ENCODE data around the gene FANCM. TPM values are rescaled to one million over a fixed set of nuclear protein-coding genes. Genes with fewer than 3 reads are reported as not detected.
A peak's percentile ranks its signal among the peaks of the same experiment; 100 is the strongest.

The FANCM gene
- total and polyA plus RNA-seq, 9 of the 15 experiments (the other 6 are each of a cell fraction or from before 2014, with no cell fraction given) = 5.1 to 14.4 (median 6.2) TPM

DNA sequence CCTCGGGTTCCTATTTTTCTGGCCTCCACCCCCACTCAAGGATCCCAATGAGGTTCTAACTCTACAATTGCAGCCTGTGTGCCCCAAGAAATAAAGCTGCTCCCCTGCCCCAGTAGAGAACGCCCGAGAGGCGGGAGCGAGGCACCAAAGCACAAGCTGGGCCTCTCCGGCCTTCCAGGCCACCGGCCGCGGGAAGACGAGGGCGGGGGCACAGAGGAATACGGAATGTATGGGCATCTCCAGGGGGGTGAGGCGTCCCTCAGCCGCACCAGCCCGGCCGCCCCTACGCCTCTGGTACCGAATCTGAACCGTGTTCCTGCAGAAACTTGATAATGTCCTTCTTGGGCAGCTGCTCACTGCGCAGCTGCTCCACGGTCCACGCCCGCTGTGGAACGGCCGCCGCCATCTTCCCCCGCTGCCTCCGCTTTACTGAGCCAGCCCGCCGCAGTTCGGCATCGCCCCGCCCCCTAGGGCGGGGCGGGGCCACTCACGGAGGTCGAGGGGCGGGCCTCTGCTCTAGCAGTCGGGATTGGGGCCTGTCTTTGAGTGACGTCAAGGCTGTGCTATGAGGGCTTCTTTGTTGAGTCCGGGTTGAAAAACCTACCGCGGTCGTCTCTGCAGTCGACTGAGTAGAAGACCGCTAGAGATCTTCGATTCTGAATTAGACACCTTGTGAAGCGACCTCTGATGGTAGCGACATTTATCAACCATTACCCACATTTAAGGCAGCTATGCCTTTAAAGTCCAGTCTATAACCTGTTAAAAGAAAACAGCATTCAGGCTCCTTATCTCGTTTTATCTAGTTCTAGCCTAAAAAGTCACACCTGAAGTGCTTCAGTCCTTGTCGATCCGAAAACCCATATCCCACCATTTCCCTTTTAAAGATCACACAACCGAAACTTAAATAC lies 1.4 kb upstream of the FANCM start, which contains the start of gene FKBP3 (continued):
- TF ChIP-seq, protein P1, sequence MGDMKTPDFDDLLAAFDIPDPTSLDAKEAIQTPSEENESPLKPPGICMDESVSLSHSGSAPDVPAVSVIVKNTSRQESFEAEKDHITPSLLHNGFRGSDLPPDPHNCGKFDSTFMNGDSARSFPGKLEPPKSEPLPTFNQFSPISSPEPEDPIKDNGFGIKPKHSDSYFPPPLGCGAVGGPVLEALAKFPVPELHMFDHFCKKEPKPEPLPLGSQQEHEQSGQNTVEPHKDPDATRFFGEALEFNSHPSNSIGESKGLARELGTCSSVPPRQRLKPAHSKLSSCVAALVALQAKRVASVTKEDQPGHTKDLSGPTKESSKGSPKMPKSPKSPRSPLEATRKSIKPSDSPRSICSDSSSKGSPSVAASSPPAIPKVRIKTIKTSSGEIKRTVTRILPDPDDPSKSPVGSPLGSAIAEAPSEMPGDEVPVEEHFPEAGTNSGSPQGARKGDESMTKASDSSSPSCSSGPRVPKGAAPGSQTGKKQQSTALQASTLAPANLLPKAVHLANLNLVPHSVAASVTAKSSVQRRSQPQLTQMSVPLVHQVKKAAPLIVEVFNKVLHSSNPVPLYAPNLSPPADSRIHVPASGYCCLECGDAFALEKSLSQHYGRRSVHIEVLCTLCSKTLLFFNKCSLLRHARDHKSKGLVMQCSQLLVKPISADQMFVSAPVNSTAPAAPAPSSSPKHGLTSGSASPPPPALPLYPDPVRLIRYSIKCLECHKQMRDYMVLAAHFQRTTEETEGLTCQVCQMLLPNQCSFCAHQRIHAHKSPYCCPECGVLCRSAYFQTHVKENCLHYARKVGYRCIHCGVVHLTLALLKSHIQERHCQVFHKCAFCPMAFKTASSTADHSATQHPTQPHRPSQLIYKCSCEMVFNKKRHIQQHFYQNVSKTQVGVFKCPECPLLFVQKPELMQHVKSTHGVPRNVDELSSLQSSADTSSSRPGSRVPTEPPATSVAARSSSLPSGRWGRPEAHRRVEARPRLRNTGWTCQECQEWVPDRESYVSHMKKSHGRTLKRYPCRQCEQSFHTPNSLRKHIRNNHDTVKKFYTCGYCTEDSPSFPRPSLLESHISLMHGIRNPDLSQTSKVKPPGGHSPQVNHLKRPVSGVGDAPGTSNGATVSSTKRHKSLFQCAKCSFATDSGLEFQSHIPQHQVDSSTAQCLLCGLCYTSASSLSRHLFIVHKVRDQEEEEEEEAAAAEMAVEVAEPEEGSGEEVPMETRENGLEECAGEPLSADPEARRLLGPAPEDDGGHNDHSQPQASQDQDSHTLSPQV (IDR thresholded peaks at IDR 0.05) = no peak
- no peak for TF ChIP-seq PHF21A (IDR thresholded peaks at IDR 0.05; ENCODE audit: borderline replicate concordance, low read depth)
- peak; percentile 100 for TF ChIP-seq ATF7 (IDR thresholded peaks at IDR 0.05)
- TF ChIP-seq, protein P2, sequence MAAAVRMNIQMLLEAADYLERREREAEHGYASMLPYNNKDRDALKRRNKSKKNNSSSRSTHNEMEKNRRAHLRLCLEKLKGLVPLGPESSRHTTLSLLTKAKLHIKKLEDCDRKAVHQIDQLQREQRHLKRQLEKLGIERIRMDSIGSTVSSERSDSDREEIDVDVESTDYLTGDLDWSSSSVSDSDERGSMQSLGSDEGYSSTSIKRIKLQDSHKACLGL (CRISPR knock-in tag; IDR thresholded peaks at IDR 0.05; ENCODE audit: borderline replicate concordance, poor library complexity, severe bottlenecking) = no peak
- TF ChIP-seq, protein P3, sequence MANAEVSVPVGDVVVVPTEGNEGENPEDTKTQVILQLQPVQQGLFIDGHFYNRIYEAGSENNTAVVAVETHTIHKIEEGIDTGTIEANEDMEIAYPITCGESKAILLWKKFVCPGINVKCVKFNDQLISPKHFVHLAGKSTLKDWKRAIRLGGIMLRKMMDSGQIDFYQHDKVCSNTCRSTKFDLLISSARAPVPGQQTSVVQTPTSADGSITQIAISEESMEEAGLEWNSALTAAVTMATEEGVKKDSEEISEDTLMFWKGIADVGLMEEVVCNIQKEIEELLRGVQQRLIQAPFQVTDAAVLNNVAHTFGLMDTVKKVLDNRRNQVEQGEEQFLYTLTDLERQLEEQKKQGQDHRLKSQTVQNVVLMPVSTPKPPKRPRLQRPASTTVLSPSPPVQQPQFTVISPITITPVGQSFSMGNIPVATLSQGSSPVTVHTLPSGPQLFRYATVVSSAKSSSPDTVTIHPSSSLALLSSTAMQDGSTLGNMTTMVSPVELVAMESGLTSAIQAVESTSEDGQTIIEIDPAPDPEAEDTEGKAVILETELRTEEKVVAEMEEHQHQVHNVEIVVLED (CRISPR knock-in tag; IDR thresholded peaks at IDR 0.05) = no peak
- no peak for TF ChIP-seq MEF2A (IDR thresholded peaks at IDR 0.05; ENCODE audit: control insufficient read depth, low read depth, low read length)
- peak; percentile 72 for TF ChIP-seq FOS (IDR thresholded peaks at IDR 0.05; ENCODE audit: extremely low read depth, insufficient read length)
- TF ChIP-seq U2AF1 (optimal IDR thresholded peaks at IDR 0.05; ENCODE audit: low read depth, low read length) = peak; percentile 26
- peak; percentile 12 for TF ChIP-seq CCNT2 (IDR thresholded peaks at IDR 0.05; ENCODE audit: borderline replicate concordance, extremely low read depth, insufficient read length, low read depth, low read length)
- no peak for TF ChIP-seq SAFB2 (IDR thresholded peaks at IDR 0.05; ENCODE audit: borderline replicate concordance, low read depth, low read length, severe bottlenecking)
- peak; percentile 49; the same call in 1 of the 2 replicates for TF ChIP-seq NR2C1 (IDR thresholded peaks at IDR 0.05)
- peak; percentile 22; the same call in 1 of the 2 replicates for TF ChIP-seq NR2C1 (tag; IDR thresholded peaks at IDR 0.05)
- TF ChIP-seq GTF2F1 (IDR thresholded peaks at IDR 0.05; ENCODE audit: low read depth, low read length) = no peak
- TF ChIP-seq KDM1A (IDR thresholded peaks at IDR 0.05) = 0 out of 4 replicates have a peak, but pooled peaks of 1 of the 2 experiments have one; percentile 8
- TF ChIP-seq HDAC2 (IDR thresholded peaks at IDR 0.05) = peak; percentile 23; the same call in 1 of the 2 replicates
- no peak for TF ChIP-seq STAT5B (CRISPR knock-in tag; IDR thresholded peaks at IDR 0.05)
- TF ChIP-seq BRD9 (IDR thresholded peaks at IDR 0.05; ENCODE audit: low read depth, partially characterized antibody) = no peak
- no peak; the same call in 1 of the 2 replicates for TF ChIP-seq NFRKB (IDR thresholded peaks at IDR 0.05; ENCODE audit: low read depth)
- no peak for TF ChIP-seq CREB1 (IDR thresholded peaks at IDR 0.05)
- TF ChIP-seq CREB1 (CRISPR knock-in tag; IDR thresholded peaks at IDR 0.05) = peak; percentile 52; the same call in 1 of the 2 replicates
- TF ChIP-seq POU5F1 (IDR thresholded peaks at IDR 0.05; ENCODE audit: borderline replicate concordance, low read depth, low read length, partially characterized antibody) = no peak
- no peak for TF ChIP-seq TRIM24 (IDR thresholded peaks at IDR 0.05)
- peak; percentile 91 for TF ChIP-seq POLR2G (IDR thresholded peaks at IDR 0.05; ENCODE audit: low read depth, low read length)
